ENCODE data around the gene IL13RA2. TPM values are rescaled to one million over a fixed set of nuclear protein-coding genes. Genes with fewer than 3 reads are reported as not detected.

The IL13RA2 gene
- total and polyA plus RNA-seq, 9 donors, result 0.33 TPM; not detected in 8

- intact Hi-C loops (cut with DNase I), result no loop called here
- TF ChIP-seq POLR2A (IDR thresholded peaks at IDR 0.05) (no peak), CTCF (IDR thresholded peaks at IDR 0.05) (no peak), EP300 (IDR thresholded peaks at IDR 0.05) (no peak)
- WGBS, 3 donors, result 24 to 26% (median 25%) methylated on average over 1 of the region's 1 CpG
- no peaks in the 10 kb centered on the region for H3K36me3 ChIP-seq
- H3K4me1 ChIP-seq (ENCODE audit: insufficient read depth), result no peaks in the 10 kb centered on the region
- DNase-seq, result no peak
- no peaks in the 10 kb centered on the region for H3K27me3 ChIP-seq
- no peak overlapping the region for H3K4me3 ChIP-seq
- H3K9me3 ChIP-seq, result no peaks in the 10 kb centered on the region
- H3K27ac ChIP-seq, result no peak overlapping the region
These were observed 35.8 kb upstream of the IL13RA2 start for GRCh38 chrX:115053223-115053622.

- H3K27ac ChIP-seq, result no peak overlapping the region
- no peak for DNase-seq
- no peaks in the 10 kb centered on the region for H3K4me1 ChIP-seq (ENCODE audit: insufficient read depth)
- H3K27me3 ChIP-seq, result no peaks in the 10 kb centered on the region
- TF ChIP-seq EP300 (IDR thresholded peaks at IDR 0.05), result no peak
- no peak for TF ChIP-seq CTCF (IDR thresholded peaks at IDR 0.05)
- no peak for TF ChIP-seq POLR2A (IDR thresholded peaks at IDR 0.05)
- no peak overlapping the region for H3K4me3 ChIP-seq
- no peaks in the 10 kb centered on the region for H3K9me3 ChIP-seq
- intact Hi-C loops (cut with DNase I), result no loop called here
- H3K36me3 ChIP-seq, result no peaks in the 10 kb centered on the region
These were observed 30.3 kb upstream of the IL13RA2 start for GRCh38 chrX:115047715-115048114.

- no peak for DNase-seq
- Histone ChIP-seq H3K9me3 (no peaks in the 10 kb centered on the region), H3K36me3 (no peaks in the 10 kb centered on the region), H3K4me3 (no peak overlapping the region), H3K27me3 (no peaks in the 10 kb centered on the region), H3K27ac (no peak overlapping the region), H3K4me1 (ENCODE audit: insufficient read depth) (no peaks in the 10 kb centered on the region)
- TF ChIP-seq EP300 (IDR thresholded peaks at IDR 0.05) (no peak), POLR2A (IDR thresholded peaks at IDR 0.05) (no peak), CTCF (IDR thresholded peaks at IDR 0.05) (no peak)
- intact Hi-C loops (cut with DNase I), result no loop called here
These were observed 29.8 kb upstream of the IL13RA2 start for GRCh38 chrX:115047181-115047580.

GRCh38 chrX:115040417-115040816 is 23.0 kb upstream of the IL13RA2 start:
- Histone ChIP-seq H3K9me3 (no peaks in the 10 kb centered on the region), H3K4me1 (ENCODE audit: insufficient read depth) (no peaks in the 10 kb centered on the region), H3K36me3 (no peaks in the 10 kb centered on the region), H3K27me3 (no peaks in the 10 kb centered on the region), H3K27ac (no peak overlapping the region), H3K4me3 (no peak overlapping the region)
- 70 to 80% (median 72%) methylated on average over 4 of the region's 4 CpGs for WGBS, 3 donors
- no peak for TF ChIP-seq EP300 (IDR thresholded peaks at IDR 0.05)
- TF ChIP-seq POLR2A (IDR thresholded peaks at IDR 0.05), result no peak
- TF ChIP-seq CTCF (IDR thresholded peaks at IDR 0.05), result no peak
- no peak for DNase-seq
- intact Hi-C loops (cut with DNase I), result no loop called here

GRCh38 chrX:115038406-115038805 is 21.0 kb upstream of the IL13RA2 start:
- TF ChIP-seq CTCF (IDR thresholded peaks at IDR 0.05), result no peak
- TF ChIP-seq EP300 (IDR thresholded peaks at IDR 0.05), result no peak

More at GRCh38 chrX:115038406-115038805, 21.0 kb upstream of the IL13RA2 start:
- DNase-seq, result no peak
- WGBS, 3 donors, result 33 to 48% (median 46%) methylated on average over 1 of the region's 1 CpG
- intact Hi-C loops (cut with DNase I), result no loop called here
- Histone ChIP-seq H3K36me3 (no peaks in the 10 kb centered on the region), H3K4me1 (ENCODE audit: insufficient read depth) (no peaks in the 10 kb centered on the region), H3K27ac (no peak overlapping the region), H3K27me3 (no peaks in the 10 kb centered on the region), H3K9me3 (no peaks in the 10 kb centered on the region), H3K4me3 (no peak overlapping the region)
